H4 (cell line): ENCODE measurements around the gene HOXC9. TPM values are rescaled to one million over a fixed set of nuclear protein-coding genes. Genes with fewer than 3 reads are reported as not detected.

ENCODE experiments used
- DNase-seq: peaks from one replicate; pipeline ENCODE4 v3.0.0-alpha.2; 2015; ENCODE audit warnings: low spot score
- total RNA-seq: library from RNA; depleted of rRNA; stranded (reverse); fragments of >200 nt; shearing (Covaris generic); gene quantifications from 2 replicates; pipeline ENCODE4 v1.2.3, GENCODE V29; 2014

The HOXC9 gene
- total RNA-seq, 1 experiment from 2014 or later, result 5.6 TPM

DNA sequence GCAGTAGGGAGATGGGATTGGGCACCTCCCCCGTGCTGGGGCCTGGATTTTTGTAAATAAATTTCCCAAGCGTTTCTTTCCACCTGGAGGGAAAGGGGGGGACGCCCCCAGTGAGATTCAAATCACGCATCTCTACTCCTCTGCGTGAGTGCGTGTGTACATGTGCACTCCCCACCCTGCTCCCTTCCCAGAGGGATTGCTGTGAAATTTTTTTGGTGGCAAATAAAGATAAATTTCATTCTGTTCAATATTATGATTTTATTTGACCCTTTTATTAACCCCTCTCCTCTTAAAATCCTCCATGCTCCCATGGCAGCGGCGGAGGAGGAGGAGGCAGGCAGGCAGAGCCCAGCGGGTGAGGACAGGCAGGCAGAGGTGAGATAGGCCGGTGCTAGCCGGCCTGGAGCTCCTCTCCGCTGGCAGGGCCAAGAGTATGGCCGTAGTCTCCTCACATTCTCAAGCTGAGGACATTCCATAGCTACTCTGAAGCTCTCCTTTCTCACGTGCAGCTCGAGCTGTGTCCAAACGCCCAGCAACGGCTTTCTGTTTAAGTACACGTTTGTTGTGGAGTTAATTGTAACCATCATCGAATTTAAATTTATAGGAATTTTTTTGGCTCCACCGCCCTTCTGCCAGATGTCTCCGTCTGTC is 23.7 kb upstream of the HOXC9 start:
- DNase-seq, result no peak

DNA sequence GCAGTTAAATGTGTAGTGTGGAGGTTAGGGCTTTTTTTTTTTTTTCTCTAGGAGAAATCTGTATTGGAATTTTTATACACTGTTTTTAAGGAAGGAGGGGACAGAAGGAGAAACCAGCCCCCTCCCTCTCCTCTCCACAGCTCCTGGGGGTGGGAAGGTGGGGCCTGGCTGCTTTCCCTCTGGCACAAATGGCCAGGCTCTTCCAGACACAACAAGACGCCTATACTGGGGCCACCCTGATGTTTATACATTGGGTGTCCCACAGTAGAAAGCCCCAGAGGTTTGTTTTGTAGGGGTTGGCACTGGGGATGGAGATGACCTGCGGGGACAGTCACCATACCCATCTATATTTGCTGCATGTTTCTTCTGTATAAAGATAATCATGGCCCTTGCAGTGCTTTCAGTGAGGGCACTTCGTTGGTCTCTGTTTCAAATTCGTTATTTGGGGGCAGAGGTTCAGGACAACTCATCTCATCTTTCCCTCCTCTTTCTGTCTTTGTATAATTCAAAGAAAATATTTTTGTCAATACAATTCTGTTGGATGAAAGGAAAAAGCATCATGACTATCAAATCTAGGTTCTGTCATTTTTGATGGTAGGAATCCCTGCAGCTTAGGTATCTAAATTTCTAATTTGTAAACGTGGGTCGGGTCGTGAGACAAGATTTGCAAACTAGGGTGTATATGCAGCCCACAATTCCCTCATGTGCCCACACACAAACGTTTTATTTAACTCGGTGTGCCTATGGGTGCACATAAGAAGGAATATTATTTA is 23.0 kb upstream of the HOXC9 start:
- DNase-seq, result no peak

DNA sequence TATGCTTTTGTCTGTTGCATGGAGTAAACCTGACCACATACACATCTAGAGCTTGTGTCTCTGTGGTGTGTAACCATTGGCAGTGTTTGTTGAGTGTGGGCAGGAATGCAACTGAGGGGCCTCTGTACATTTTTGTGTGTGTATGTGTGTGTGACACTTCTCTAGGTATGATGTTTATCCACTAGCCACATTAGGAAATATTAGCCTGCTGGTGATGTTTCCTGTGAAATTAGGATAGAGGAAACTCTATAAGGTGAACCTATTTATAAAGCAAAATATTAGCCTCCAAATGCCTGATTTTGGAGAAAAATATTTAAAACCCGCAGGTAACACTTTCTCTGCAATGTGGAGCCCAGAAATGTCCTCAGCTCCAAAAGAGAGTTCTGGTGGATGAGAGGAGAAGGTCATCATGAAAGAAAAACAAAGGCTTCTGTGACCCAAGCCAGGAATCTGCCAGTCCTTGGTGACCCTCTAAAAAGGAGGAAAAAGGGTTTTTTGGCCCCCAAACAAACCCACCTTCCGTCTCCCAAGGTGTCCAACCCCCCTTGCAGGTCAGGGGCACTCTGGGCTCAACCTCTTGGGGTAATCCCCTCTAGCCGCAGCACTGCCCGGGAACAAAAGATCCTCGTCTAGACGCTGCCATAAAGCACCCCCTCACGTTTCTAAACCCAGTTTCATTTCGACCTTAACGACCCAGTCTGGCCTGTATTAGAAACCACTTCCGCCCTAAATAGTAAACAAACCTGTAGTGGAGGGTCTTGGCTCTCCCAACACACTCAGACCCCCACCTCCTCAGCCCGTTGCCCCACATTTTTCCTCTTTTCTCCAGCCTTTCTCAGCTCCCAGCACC is 22.1 kb upstream of the HOXC9 start:
- no peak for DNase-seq

DNA sequence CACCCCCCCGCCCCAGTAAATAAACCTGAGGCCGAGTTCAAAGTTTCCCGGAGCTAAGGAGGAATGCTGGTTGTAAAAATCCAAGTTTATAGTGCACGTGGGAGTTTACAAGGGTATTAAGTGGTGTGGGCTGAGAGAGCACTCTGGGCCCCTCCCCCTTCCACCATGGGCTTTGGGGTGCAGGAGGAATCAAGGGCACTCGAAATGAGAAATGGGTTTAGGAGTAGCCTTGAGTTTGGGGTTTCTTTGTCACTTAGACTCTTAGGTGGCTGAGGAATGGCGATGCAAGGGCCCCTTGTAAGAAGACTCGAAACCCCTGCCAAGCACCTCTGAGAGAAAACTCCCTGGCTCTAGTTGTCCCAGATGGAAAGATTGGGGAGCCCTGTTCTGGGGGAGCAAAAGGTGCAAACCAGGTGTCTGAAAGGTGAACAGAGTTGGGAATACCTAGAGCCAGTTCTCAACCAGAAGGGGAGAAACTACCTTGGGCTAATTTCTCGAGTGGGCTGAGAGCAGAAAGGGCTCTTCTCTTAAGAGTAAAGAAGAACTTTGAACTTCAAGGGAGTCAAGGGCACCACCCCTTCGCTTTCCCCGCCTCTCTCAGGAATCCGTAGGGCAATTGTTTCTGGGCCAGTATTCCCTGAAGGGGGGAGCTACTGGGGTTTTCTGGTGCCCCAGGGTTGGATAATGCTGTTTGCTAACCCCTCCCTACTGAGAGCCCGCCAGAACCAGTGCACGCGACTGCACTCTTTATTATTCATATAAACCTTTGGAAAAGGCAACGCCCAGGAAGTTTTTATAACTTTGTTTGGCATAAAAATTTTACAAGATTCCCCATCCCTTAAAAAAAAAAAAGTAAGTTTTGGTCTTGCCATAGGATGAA is 21.2 kb upstream of the HOXC9 start:
- DNase-seq, result no peak

DNA sequence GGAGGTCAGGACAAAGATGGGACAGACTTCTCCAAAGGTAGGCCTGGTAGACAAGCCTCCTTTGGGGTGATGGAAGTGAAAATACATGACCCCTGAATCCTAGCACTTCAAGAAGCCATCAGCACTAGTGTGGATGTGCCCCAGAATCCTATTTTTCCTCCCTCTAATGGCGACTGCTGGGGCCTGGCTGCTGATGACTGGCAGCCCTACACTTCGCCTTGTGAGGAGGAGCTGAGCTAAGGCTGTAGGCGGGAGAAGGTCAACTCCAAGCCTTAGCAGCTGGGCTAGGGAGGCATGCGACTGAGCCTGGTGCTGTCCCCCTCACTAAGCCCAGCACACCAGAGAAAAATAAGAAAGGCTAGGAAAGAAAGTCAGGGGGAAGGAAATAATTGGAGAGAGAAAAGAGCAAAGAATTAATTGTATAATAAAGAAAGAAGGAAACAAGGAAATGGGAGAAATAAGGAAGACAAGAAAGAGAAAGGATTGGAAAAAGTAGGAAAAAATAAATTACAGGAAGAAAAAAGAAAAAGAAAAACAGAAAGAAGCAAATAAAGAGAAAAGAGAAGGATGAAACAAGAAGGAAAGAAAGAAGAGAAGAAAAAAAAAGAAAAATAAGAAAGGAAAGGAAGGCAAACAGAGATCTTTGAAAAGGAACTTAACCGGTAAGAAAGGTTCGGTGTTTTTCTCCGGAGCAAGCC is 19.7 kb upstream of the HOXC9 start:
- DNase-seq, result no peak

DNA sequence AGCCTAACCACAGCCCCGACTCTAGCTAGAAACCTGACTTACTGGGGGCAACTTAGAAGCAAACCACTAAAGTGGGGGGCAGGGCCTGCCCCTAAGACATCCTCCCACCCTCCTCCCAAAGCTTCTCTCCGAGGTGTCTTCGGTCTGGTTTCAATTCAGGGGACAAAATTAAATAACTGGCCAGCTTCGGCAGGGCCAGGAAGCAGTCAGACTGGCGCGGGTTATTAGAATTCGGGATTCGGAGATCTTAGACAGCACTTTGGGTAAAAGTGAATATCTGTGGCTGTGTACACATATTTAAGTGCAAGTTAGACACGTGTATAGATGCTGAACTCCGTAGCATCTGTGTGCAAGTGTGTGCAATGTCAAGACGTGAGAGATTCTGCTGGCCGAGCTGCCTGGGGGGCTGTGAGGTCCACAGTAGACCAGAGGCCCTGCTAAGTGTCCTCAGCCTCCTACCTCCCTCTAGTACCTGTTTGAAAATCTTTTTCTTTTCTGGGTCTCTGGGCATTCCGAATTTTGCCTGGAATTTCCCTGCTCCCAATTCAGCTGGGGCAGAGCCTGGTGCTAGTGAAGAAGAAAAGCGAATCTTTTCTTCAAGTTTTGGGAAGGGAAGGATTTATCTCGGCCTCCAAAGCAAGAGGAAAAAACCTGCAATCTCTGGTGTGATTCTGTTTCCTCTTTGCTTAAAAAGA is 19.0 kb upstream of the HOXC9 start:
- DNase-seq, result no peak

DNA sequence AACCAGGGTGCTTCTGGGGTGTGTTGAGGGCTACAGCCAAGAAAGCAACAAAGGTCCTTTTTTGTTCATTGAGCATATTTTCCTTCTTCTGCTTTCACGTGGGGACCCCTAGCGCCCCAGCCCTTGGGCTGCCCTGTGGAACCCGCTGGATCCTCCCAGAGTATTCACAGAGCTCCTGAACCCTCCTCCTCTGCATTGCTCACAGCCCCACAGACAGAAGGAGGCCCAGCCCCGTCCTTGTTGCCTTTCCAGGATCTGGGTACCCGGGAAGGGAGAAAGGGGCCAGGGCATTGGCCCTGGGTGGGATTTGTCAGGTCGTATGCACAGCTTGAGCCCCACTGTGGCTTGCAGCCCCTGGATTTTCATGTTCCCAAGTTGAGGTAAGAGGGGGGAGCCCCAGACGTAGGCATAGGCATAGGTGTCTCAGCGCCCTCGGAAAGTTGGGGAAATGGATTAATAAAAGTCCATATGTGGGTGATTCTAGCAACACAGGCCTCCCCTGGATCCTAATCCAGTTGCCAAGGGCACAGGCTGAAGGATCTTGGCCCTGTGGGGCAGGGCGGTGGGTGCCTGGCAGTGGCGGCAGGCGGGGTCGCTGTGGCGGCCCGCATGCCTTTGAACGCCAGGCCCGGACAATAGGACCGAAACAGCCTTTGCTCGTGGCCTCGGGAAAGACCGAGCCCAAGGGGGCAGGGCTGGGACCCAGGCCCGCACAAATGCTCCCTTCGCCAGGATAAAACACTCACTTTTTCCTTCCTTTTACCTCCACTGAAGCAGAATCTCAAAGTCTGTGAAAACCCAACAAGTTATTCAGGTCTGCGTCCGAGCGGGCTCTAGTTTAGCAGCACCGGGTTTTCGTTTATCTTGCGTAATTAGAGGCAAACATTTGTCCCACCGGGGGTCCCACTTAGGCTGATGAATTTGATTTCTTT is 18.1 kb upstream of the HOXC9 start:
- no peak for DNase-seq

DNA sequence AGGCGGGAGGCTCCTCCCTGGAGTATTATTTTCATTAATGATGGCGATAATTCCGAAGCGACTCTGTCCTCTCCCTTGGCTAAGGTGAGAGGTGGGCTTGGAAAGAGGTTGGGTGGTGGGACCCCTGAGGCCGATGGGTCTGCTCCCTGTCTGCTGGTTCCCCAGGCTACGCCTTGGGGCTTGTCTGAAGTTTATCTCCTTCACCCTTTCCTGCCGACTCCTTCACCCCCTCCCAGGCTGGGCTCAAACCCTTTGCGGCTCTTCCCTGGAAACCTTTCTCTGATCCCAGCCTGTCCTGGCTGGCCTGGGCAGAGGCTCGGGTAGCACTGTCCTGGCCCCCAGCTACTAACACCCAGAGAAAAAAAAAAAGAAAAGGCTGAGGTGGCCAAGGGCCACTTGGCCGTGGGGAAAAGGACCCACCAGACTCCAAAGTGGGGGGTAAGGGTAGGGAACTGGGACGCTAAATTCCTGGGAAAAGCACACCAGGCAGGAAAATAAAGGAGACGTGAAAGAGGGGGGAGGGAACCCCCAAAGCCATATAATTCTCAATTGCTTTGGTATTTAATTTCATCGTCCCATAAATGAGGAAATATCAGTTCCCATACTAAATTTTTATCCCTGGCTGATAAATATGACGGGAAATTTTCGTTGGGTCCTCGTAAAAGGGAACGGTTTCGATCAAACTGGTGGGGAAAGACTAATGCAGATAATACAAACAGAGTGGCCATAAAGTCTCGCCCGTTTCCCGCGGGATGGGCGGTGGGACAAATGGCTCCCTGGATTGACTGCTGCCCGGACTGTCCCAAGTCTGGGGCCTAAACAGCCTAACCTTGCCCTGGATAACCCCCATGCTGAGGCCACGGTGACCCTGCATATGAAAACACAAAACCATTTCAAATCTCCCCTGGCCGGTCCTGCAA is 17.1 kb upstream of the HOXC9 start:
- DNase-seq, result no peak

DNA sequence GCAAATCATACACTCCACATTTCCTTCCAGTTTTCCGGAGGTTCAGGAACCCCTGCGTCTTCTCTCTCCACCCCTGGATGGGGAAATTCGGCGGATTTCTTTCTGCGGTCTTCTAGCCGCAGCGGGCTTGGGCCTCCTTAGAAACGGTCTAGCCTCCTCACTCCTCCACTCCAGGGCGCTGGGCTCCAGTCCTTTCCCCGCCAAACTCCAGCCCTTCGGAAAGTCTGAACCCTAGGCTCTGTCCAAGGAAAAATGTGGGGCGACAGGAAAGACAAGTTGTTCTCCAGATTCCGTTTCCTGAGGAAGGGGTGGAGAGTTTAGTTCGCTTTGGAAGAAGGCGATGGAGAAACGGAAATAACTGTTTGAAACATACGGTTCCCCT is 16.4 kb upstream of the HOXC9 start:
- no peak for DNase-seq

DNA sequence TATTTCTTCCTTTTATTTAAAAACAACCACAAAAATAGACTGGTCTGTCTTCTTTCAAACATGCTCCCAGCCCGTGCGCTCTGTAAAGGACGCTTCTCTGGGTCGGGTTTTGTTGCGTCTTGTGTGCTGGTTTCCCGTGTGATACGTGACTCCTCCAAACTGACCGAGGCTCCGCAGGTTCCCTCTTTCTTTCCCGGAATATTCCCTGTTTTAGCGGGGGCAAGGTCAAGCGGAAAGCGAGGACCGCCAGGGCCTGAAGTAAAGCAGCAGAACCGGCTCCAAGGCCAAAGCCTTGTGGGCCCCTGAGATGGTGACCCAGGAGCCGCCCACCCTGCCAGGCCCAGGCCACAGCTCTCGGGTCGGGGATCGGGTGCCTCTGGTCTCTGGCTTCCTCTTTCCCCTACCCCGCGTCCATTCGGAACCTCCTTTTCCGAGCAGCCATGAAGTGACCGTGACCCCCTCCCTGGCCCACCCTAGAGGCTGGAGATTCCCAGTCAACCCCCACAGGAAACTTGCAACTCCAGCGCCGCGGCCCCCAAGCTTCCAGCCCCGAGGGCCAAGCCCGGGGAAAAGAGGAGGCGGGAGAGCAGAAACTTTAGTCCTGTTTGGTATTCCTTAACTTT is 15.9 kb upstream of the HOXC9 start:
- DNase-seq, result no peak

DNA sequence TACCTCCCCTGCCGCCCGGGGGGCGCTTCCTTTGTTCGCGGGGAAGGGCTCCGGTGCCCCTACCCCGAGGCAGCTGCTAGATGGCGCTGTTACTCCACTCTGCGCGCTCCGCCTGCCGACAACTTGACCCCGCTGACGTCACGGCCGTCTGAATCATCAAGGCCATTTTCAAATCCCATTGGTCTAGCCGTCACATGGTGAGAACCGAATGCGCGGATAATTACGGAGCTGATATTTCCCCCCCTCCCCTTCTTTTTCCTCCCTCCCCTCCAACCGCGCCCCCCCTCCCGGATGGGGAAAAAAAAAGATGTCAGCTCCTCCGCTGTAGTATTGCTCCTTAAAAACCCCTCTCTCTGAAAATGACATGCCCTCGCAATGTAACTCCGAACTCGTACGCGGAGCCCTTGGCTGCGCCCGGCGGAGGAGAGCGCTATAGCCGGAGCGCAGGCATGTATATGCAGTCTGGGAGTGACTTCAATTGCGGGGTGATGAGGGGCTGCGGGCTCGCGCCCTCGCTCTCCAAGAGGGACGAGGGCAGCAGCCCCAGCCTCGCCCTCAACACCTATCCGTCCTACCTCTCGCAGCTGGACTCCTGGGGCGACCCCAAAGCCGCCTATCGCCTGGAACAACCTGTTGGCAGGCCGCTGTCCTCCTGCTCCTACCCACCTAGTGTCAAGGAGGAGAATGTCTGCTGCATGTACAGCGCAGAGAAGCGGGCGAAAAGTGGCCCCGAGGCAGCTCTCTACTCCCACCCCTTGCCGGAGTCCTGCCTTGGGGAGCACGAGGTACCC is 14.9 kb upstream of the HOXC9 start, which contains the start of gene HOXC10:
HOXC10 (plus strand) TSS at position 246 of the 791 bp plus-strand sequence; CDS start at position 360, 114 bp downstream.
- peak; percentile 97 for DNase-seq

DNA sequence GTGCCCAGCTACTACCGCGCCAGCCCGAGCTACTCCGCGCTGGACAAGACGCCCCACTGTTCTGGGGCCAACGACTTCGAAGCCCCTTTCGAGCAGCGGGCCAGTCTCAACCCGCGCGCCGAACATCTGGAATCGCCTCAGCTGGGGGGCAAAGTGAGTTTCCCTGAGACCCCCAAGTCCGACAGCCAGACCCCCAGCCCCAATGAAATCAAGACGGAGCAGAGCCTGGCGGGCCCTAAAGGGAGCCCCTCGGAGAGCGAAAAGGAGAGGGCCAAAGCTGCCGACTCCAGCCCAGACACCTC is 14.3 kb upstream of the HOXC9 start:
- DNase-seq, result no peak

DNA sequence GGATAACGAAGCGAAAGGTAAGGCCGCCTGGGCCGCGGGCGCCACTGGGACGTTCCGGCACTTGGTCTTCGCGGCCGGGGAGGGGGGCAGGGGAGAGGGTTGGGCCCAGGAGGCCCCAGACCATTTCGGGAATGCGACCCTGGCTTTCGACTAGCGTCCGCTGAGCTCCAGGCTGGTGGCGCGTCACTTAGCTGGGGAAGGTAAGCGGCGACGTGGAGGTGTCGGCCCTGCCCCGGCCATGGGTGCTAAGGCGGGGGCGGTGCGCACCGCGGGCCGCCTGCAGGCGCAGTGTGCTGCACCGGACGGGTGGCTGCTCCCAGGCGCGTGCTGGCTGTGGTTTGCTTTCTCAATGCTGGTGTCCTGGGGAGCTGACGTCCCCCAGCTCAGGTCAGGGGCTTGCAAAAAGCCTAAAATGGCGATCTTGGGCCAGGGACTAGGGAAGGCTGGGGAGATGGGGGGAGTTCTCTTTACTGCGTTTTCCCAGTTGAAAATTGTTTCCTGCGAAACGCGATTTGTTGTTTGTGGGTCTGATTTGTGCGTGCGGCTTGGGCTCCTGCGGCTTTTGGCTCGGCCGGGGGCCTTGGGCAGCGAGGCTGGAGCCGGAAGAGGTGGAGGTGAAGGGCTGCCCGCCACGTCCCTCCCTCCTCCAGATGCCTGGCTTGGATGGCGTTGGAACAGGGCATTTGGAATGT is 13.8 kb upstream of the HOXC9 start:
- DNase-seq, result peak; percentile 51

DNA sequence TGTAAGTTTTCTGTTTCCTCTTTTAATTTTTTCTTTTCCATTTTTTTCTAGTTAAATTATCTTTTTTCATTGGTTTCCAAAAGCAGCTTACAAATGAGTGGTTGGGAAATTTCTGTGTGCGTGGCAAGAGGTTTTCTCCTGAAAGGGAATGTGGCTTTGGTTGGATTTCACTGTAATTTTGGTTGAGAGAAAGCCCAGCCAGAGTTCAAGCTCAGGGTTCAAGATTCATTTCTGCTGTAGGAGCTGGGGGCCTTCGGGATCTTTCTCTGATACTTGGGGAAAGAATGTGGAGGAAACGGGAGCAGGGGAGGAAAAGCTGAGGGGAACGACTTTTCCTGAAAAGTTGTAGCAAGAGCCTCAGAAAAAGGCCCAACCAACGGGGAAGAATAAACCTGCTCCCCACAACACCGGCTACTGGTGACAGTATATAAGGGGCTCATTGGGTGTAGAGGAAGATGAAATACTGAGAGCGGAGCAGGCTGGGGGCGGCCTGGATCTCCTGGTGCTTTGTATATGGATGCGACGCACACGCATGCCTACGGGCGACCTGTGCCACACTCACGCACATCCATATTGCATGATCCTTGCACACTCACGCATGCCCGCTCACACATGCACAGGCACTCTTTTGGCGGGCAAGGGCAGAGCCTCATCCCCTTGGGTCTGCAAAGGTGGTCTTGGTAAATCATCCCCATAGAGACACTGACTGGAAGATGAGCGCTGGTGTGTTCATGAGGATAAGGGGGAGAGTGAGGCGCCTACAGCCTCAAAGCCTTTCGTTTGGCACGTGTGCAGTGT is 13.1 kb upstream of the HOXC9 start:
- no peak for DNase-seq

DNA sequence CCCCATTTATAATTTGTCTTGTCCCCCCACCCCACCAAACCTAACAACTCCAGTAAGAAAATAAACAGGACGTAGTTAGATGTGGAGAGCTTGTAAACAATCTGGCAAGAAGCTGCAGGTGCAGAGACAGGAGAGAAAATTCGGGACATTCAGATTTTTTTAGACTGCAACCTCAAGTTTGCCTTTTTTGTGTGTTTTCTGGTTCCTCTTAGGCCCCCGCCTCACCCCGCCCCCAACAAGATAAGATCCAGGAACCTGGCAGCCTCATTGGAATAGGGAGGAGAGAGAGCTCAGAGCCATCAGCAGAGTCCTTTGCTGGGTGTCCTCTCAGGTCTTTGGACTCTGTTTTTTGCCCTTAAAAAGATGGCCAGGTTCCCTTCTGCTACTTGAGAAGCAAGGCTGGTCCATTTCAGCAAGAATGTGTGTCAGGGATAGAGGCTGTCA is 12.2 kb upstream of the HOXC9 start:
- no peak for DNase-seq
